HG02852 (cell line): ENCODE data around the gene FARSB.

ENCODE experiments used
- ATAC-seq: cut with Tn5 transposase; IDR thresholded peaks from one replicate; pipeline ENCODE4 v1.9.1; 2021; ENCODE audit warnings: mild to moderate bottlenecking, moderate library complexity; ENCODE audit not compliant: unreplicated experiment

FARSB gene

GRCh38 chr2:222668494-222669154, 12.7 kb upstream of the FARSB start:
- ATAC-seq: no peak

- ATAC-seq: no peak
Measured at GRCh38 chr2:222663479-222663878, 7.6 kb upstream of the FARSB start.

DNA sequence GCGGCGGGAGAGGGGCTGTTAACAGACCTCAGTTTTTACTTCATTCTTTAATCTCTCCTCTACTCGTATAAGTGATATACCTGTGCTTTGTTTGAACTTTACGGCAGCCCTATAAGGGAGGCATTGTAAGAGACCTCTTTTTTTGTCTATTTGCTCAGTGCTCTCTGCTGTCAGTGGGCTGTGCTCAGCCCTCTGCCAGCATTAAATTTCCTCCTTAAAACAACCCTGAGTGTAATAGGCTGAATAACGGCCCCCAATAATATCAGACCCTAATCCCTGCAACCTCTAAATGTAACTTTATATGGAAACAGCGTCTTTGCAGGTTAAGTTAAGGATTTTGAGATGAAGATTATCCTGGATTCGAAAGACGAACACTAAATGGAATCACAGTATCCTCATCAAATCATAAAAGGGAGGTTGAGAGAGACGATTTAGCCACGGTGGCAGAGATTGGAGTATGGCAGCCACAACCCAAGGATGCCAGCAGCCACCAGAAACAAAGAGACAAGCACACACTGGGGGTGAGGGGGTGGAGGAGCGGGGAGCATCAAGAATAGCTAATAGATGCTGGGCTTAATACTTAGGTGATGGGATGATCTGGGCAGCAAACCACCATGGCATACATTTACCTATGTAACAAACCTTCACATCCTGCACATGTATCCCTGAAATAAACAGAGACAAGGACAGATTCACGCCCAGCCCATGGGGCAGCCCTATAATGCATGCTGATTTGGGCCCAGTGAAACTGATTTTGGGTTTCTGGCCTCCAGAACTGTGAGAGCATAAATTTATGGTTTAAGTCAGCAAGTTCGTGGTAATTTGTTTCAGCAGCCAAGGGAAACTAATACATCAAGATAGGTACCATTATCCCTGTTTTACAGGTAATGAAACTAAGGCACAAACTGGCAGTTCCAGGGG, 894 bp upstream of the FARSB start:
- ATAC-seq: peak; percentile 30

DNA sequence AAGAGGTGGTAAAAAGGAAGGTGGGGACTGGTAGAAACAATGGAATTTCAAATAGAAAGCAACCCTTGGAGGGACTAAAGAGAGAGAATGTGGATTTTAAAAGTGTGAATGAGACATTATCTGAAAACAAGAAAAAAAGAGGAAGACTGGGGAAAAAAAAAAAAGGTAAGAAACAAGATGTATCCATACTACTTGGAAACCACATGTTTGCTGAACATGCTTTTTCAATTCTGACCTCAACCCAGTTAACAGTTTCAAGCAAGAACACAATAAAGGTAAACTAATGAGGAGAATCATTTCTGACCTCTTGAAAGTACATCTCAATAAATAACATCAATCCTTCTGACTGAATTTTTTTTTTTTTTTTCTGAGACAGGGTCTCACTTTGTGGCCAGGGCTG, 2.6 kb downstream of the FARSB start:
- no peak for ATAC-seq

DNA sequence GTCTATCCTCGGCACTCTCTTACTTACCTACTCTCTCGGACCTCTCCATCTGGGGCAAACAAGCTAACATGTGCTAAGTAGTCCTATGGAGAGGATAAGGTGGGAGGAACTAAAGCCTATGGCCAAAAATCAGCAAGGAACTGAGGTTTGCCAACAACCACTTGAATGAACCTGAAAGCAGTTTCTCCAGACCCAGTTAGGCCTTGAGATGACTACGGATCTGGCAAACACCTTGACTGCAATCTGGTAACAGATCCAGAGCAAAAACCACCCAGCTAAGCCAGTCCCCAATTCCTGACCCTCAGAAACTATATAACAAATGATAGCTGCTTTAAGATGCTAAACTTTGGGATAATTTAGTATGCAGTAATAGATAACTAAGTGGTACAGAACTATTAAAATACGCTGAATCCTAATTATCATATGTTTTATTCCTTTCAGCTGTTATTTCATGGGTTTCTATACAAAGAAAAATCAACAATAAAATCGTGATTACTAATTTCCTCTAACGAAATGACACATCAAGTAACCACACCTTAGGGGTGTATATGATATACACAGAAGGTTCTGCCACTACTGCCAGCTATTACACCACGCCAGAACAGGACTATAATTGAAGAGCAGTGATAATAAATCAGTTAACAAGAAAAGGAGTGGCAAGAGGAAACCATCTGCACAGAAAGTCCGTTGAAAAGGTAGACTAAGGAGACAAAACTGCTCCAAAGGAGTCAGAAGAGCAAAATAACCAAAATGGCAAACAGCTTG, 3.2 kb downstream of the FARSB start:
- ATAC-seq: no peak

DNA sequence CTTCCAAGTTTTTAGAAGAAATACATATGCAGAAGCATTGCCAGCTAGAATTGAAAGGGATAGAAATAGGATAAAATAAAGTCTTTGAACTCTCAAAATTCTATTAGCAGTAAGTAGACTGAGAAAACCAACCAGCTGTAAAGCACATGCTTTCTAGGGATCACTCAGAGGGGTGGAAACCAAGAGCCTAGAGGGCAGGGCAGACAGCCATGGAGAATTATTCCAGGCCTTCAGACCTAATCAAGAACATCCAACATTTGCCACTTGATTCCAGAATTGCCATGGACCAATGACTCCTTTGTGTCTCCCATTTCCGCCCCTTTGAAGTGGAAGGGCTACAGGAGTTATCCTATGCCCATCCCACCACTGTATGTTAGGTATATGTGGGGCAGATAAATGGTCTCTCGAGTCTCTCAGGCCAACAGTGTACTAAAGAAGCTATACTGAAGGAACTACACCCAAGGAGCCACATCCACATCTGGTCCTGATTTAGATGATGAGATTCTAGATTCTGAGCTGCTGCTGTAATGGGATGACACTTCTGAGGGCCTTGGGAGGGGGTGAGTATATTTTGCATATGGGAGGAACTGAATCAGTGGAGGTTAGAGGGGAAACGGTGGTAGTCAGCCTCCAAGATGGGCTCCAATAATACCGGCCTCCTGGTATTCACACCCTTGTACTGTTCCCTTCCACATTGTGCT, 4.0 kb downstream of the FARSB start:
- no peak for ATAC-seq

DNA sequence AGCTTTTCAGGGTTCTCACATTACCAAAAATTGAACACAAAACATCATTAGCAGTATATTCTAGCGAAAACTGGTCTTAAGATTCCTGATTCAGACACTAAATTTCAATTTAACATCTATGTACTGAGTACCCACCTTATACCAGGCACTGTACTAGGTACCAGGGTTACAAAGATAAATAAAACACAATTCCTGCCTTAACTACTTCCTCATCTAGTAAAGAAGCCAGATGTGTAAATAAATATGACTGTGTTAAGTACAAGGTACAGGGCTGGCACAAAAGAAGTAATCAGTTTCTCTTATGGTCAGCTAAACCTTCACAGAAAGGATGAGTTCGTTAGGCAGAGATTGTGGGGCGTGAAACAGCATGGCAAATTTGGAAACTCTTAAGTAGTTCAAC, 6.1 kb downstream of the FARSB start:
- no peak for ATAC-seq

- no peak for ATAC-seq
Measured at GRCh38 chr2:222646008-222646407, 9.9 kb downstream of the FARSB start.

- ATAC-seq: no peak
Measured at GRCh38 chr2:222643134-222643533, 12.8 kb downstream of the FARSB start.

DNA sequence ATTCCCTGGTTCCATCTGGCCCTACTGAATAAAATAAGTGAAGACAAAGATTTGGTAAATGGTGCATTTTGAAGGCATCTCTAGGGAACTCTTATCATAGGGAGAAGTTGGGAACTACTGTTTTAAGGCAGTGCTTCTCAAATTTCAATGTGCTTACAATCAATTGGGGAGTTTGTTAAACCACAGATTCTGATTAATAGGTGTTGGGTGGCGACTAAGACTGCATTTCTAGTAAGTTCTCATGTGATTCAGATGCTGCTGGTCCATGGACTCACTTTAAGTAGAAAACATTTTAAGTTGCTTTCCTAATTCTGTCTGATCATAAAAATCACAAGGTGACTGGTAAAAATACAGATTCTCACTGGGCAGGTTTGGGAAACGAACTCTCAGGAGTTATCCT, 14.6 kb downstream of the FARSB start:
- no peak for ATAC-seq

DNA sequence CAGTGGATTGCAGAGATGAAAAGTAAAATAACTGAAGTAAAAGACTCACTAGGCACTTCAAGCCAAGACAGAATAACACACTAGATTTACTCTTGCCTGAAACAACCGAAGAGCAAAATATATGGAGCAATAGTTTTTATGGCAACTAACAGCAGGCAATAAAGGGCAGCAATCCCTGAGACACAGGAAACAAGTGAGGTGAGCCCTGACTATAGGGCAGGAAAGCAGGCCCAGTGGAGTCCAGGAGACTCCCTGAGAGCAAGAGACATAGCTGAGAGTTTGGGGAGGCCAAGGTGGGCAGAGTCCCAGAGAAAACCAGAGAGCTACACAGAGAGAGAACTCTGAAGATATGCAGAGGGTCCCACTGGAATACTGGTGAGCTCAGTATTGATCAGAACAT, 18.8 kb downstream of the FARSB start:
- ATAC-seq: no peak

- ATAC-seq: no peak
Measured at GRCh38 chr2:222635295-222635694, 20.6 kb downstream of the FARSB start.

- ATAC-seq: no peak
Measured at GRCh38 chr2:222627764-222628163, 28.1 kb downstream of the FARSB start.

DNA sequence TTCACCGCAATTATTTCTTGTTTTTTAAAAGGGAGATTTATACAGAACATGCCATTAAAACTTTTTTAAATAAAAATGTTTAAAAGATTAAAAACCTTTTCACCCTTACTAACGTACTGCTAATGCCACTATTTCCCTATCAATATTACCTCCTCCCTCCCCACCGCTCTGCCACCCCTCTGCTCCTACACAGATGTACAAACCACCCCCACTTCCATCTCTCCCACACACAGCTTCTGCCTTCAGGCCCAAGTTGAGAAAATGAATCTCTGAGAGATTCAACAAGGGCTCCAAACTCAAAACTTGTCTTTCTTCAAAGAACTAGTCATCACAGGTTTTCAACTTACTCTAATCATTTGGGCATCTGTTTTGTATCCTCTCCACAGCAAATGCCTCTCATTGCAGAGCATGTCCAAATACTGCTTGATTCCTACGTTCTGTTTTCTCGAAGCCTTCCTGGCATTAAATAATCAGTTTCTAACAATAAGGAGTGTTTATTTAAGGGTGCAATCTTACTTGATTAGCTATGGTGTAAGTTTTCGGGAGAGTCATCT, 32.1 kb downstream of the FARSB start:
- ATAC-seq: no peak

DNA sequence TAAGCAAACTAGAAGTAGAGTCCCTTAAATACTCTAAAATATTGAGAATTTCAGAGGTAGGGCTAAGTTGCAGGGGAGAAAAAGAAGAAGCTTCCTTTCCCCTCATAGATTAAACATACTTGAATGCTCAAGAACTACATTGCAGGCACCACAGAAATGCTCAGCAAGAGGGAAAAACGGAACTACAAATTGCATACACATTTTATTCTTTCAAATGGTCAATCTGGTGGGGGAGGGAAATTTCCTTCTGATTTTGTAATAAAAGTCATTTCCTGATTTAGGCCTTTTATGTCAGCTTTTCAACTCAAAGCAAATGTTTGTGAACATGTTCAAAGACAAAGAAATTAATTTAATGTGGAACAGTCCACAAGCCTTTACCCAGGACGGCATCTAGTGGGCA, 33.0 kb downstream of the FARSB start:
- no peak for ATAC-seq

DNA sequence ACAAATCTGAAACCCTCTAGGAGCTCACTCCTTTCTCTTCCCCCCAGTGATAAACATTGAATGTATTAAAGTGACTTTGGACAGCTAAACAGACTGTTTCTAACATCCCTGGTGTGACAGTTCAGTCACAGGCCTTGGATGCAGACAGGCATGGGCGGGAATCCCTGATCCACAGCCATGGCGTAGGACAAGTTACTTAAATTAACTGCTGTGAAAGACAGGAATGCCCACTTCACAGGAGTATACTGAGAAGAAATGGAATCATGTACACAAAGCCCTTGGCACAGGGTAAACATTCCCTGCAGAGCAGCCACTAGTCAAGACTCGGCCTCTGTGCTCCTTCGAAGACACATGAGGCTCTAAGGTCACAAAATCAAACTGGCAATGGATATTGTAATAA, 34.0 kb downstream of the FARSB start:
- ATAC-seq: no peak

- ATAC-seq: no peak
Measured at GRCh38 chr2:222615320-222615719, 40.6 kb downstream of the FARSB start.

DNA sequence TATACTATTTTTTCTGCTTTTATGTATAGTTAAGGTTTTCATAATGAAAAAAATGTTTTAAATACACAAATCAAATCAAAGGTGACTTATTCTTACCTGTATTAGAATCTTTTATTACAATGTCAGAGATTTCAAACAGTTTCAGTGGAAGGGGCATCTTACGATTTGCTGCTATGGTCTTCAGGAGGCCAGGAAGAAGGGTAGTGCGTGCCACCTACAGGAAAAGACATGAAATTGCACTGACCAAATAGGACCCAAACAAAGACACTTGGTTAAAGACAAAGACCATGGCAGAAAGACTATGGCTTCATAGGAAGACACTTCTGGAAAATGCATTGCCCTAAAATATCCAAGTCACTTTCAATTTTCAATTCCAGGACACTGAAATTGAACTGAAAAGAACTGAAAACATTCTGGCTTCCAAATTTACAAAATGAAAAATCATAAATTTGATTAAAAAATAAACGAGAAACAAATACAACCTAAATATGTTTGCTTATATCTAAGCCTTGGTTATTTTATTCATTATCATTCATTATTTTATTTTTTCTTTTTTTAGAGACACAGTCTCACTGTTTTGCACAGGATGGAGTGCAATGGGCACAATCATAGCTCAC, 42.1 kb downstream of the FARSB start:
- peak; percentile 93 for ATAC-seq

GRCh38 chr2:222611684-222612083, 44.2 kb downstream of the FARSB start:
- ATAC-seq: no peak

GRCh38 chr2:222610746-222611145, 45.1 kb downstream of the FARSB start:
- no peak for ATAC-seq
